LNCaP clone FGC (cell line): Measurements from ENCODE around the gene C2orf76.
A peak's percentile ranks its signal among the peaks of the same experiment; 100 is the strongest.

ENCODE experiments used
- DNase-seq: peaks from one replicate; pipeline ENCODE4 v3.0.0-alpha.2; 2011; ENCODE audit warnings: low read depth
- H3K4me3 ChIP-seq: 2 replicates; pipeline ENCODE4 v1.5.1; 2011; ENCODE audit warnings: mild to moderate bottlenecking, low read depth, low read length, control low read depth
- TF ChIP-seq, protein P1 (sequence below): IDR thresholded peaks from 2 replicates; pipeline ENCODE4 v1.5.1; 2012; ENCODE audit warnings: mild to moderate bottlenecking; ENCODE audit not compliant: control insufficient read depth, insufficient read depth; ENCODE audit errors: extremely low read depth

C2orf76 gene

DNA sequence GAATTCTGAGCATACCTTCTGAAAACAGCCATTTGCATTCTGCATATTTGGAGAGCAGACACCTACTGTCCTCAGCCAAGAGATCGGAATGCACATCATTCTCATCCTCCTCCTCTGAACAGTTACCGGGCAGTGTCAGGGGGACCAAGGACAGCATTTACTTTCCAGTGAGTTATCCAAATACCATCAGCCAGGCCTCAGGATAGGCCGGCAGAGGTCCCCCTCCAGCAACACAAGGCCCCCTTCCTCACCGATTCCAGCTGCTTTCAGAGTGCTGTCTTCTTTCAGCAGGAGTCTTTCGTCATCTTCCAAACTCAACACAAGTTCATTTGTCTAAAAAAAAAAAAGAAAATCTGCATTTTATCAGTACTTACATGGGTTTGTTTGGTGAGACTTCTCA lies 55.3 kb downstream of the C2orf76 start:
- TF ChIP-seq, protein P1, sequence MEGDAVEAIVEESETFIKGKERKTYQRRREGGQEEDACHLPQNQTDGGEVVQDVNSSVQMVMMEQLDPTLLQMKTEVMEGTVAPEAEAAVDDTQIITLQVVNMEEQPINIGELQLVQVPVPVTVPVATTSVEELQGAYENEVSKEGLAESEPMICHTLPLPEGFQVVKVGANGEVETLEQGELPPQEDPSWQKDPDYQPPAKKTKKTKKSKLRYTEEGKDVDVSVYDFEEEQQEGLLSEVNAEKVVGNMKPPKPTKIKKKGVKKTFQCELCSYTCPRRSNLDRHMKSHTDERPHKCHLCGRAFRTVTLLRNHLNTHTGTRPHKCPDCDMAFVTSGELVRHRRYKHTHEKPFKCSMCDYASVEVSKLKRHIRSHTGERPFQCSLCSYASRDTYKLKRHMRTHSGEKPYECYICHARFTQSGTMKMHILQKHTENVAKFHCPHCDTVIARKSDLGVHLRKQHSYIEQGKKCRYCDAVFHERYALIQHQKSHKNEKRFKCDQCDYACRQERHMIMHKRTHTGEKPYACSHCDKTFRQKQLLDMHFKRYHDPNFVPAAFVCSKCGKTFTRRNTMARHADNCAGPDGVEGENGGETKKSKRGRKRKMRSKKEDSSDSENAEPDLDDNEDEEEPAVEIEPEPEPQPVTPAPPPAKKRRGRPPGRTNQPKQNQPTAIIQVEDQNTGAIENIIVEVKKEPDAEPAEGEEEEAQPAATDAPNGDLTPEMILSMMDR: no peak
- no peak for DNase-seq

DNA sequence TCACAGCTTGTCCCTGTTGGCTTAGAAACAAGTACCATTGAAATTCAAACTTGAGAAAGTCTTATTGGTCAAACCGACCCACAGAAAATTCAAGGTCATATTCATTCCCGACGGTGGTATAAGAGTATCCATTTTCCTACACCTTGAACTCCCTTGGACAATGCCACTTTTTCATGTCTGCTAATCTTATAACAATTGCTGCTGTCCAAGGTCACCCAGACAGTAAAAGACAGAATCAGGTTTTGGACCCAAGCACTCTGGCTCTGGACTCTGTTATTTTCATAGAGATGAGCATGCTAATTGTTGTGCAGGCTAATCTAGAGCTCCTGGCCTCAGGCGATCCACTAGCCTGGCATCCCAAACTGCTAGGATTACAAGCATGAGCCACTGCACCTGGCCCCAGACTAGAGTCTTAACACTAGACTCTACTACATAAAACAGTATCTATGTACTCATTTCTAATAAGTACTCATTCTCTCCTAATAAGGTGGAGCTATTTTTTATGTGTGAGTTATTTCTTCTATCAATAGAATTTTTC lies 57.8 kb downstream of the C2orf76 start:
- H3K4me3 ChIP-seq: no peak overlapping the region
- DNase-seq: no peak
- TF ChIP-seq, protein P1: no peak

More for the DNA sequence above, 55.3 kb downstream of the C2orf76 start:
- no peak overlapping the region for H3K4me3 ChIP-seq

DNA sequence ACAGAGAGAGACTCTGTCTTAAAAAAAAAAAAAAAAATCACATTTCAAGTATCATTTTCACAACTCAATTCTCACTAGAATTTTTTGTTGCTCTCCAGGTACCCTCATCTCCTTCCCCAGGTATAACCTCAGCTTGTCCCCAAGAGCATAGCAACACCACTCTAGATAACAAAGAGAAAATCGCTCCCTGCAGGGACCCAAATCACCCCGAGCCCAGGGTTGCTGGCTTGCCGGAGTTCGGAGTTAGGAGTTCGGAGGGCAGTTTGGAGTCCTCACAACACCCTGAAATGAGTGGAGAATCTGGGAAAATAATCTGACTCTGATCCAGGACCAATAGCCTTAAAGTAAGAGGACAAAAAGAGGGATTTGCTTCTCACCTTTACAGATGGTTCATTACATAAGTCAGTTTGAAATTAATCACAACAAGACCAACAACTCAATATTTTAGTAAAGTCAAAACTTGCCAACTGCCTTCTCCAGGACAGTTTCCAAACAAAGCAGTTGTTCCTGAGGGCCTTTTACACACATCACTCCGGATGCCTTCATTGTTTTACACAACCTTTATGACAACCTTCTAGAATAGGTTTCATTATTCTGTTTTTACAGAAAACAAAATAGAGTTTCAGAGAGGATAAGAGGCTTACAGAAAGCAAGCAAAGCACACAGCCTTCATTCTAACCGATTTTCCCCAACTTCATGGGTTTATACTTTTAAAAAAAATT lies 59.1 kb downstream of the C2orf76 start:
- no peak for DNase-seq
- no peak overlapping the region for H3K4me3 ChIP-seq
- TF ChIP-seq, protein P1: no peak

GRCh38 chr2:119306196-119306590 lies 60.4 kb downstream of the C2orf76 start:
- H3K4me3 ChIP-seq: no peak overlapping the region
- TF ChIP-seq, protein P1: no peak
- no peak for DNase-seq

- H3K4me3 ChIP-seq: no peak overlapping the region
- no peak for DNase-seq
- TF ChIP-seq, protein P1: no peak
Measured at GRCh38 chr2:119305497-119306195, 61.0 kb downstream of the C2orf76 start.

GRCh38 chr2:119304847-119305246 lies 61.8 kb downstream of the C2orf76 start:
- TF ChIP-seq, protein P1: 0 out of 2 replicates have a peak, but pooled peaks have one; percentile 8
- DNase-seq: no peak
- H3K4me3 ChIP-seq: no peak overlapping the region
